Loucy (cell line): ENCODE measurements around the gene MECR.

Experiments used
- H2AFZ ChIP-seq: fragments of 200-600 bp; sonication (generic); 2 replicates; pipeline ENCODE4 v1.6.0; 2016; ENCODE audit warnings: antibody characterized with exemption, mild to moderate bottlenecking, low read length, moderate library complexity
- H3F3A ChIP-seq: fragments of 200-600 bp; 2 replicates; pipeline ENCODE4 v1.6.0; 2016; ENCODE audit warnings: antibody characterized with exemption, low read depth, mild to moderate bottlenecking
- H3K27me3 ChIP-seq: fragments of 200-600 bp; sonication (generic); 2 replicates; pipeline ENCODE4 v1.6.1; 2014; ENCODE audit warnings: low read length, mild to moderate bottlenecking; ENCODE audit not compliant: insufficient read depth, poor library complexity, severe bottlenecking
- H3K36me3 ChIP-seq: fragments of 200-600 bp; sonication (generic); 2 replicates; pipeline ENCODE4 v1.6.1; 2016; ENCODE audit warnings: low read length; ENCODE audit not compliant: insufficient read depth
- H3K4me1 ChIP-seq: fragments of 200-600 bp; sonication (generic); 2 replicates; pipeline ENCODE4 v1.5.1; 2014; ENCODE audit warnings: low read length, mild to moderate bottlenecking; ENCODE audit not compliant: insufficient read depth, poor library complexity, severe bottlenecking
- H3K4me2 ChIP-seq: fragments of 200-600 bp; sonication (generic); 2 replicates; pipeline ENCODE4 v1.6.0; 2014; ENCODE audit warnings: antibody characterized with exemption, low read length, low read depth, mild to moderate bottlenecking; ENCODE audit not compliant: poor library complexity, severe bottlenecking
- H3K4me3 ChIP-seq: fragments of 200-600 bp; sonication (generic); 2 replicates; pipeline ENCODE4 v1.5.1; 2014; ENCODE audit warnings: low read length, mild to moderate bottlenecking, mixed read lengths; ENCODE audit not compliant: poor library complexity, severe bottlenecking
- H3K79me2 ChIP-seq: fragments of 200-600 bp; sonication (generic); 2 replicates; pipeline ENCODE4 v1.6.1; 2014; ENCODE audit warnings: low read length; ENCODE audit not compliant: insufficient read depth
- H3K9ac ChIP-seq: fragments of 200-600 bp; sonication (generic); 2 replicates; pipeline ENCODE4 v1.6.0; 2014; ENCODE audit warnings: mild to moderate bottlenecking, low read depth, low read length, moderate library complexity; ENCODE audit not compliant: poor library complexity, severe bottlenecking
- H3K9me2 ChIP-seq: fragments of 200-600 bp; sonication (generic); replicated peaks from 2 replicates; pipeline ENCODE4 v1.6.1; 2016; ENCODE audit warnings: low read depth, low read length, mixed read lengths
- H3K9me3 ChIP-seq: fragments of 200-600 bp; sonication (generic); 2 replicates; pipeline ENCODE4 v1.6.1; 2014; ENCODE audit warnings: mild to moderate bottlenecking, antibody characterized with exemption, low read length, low read depth; ENCODE audit not compliant: insufficient read depth
- H4K20me1 ChIP-seq: fragments of 200-600 bp; sonication (generic); 2 replicates; pipeline ENCODE4 v1.6.0; 2014; ENCODE audit warnings: antibody characterized with exemption, low read length, mild to moderate bottlenecking; ENCODE audit not compliant: insufficient read depth, poor library complexity, severe bottlenecking
- EZH2phosphoT487 ChIP-seq: fragments of 200-600 bp; IDR thresholded peaks from 2 replicates; pipeline ENCODE4 v1.6.1; 2018; ENCODE audit warnings: antibody characterized with exemption, mild to moderate bottlenecking, moderate library complexity, borderline replicate concordance
- TF ChIP-seq, protein P1 (sequence below): fragments of 200-600 bp; sonication (generic); conservative IDR thresholded peaks from 2 replicates; pipeline ENCODE4 v1.5.1; 2014; ENCODE audit warnings: mild to moderate bottlenecking, antibody characterized with exemption, low read length

MECR gene

DNA sequence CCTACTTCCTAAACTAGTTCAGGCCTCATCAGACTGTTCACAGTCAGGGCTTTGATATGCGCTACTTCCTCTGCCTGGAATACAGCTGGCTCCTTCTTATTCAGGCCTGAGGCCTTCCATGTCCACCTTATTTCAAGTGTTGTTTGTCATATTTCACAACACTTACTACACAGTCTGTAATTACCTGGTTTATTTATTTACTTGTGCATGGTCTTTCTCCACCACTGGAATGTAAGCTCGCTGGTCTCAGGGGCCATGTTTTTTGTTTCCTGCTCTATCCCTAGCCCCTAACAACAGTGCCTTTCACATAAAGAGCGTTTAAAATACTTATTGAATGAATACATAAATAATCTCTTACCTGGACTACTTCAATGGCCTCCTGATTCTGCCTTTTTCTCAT is 44.5 kb downstream of the MECR start:
- peaks cover 3% of the 10 kb centered on the region for H3K4me1 ChIP-seq
- H3K9me2 ChIP-seq: no peaks in the 10 kb centered on the region
- H3K79me2 ChIP-seq: peaks cover 4% of the 10 kb centered on the region
- H2AFZ ChIP-seq: no peak overlapping the region
- TF ChIP-seq, protein P1, sequence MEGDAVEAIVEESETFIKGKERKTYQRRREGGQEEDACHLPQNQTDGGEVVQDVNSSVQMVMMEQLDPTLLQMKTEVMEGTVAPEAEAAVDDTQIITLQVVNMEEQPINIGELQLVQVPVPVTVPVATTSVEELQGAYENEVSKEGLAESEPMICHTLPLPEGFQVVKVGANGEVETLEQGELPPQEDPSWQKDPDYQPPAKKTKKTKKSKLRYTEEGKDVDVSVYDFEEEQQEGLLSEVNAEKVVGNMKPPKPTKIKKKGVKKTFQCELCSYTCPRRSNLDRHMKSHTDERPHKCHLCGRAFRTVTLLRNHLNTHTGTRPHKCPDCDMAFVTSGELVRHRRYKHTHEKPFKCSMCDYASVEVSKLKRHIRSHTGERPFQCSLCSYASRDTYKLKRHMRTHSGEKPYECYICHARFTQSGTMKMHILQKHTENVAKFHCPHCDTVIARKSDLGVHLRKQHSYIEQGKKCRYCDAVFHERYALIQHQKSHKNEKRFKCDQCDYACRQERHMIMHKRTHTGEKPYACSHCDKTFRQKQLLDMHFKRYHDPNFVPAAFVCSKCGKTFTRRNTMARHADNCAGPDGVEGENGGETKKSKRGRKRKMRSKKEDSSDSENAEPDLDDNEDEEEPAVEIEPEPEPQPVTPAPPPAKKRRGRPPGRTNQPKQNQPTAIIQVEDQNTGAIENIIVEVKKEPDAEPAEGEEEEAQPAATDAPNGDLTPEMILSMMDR: no peak
- no peak for TF ChIP-seq EZH2phosphoT487
- no peaks in the 10 kb centered on the region for H3K27me3 ChIP-seq
- no peak overlapping the region for H3K4me2 ChIP-seq
- no peaks in the 10 kb centered on the region for H4K20me1 ChIP-seq
- H3K36me3 ChIP-seq: no peaks in the 10 kb centered on the region
- no peak overlapping the region for H3K4me3 ChIP-seq
- H3F3A ChIP-seq: no peaks in the 10 kb centered on the region
- H3K9ac ChIP-seq: no peak overlapping the region
- H3K9me3 ChIP-seq: no peaks in the 10 kb centered on the region

DNA sequence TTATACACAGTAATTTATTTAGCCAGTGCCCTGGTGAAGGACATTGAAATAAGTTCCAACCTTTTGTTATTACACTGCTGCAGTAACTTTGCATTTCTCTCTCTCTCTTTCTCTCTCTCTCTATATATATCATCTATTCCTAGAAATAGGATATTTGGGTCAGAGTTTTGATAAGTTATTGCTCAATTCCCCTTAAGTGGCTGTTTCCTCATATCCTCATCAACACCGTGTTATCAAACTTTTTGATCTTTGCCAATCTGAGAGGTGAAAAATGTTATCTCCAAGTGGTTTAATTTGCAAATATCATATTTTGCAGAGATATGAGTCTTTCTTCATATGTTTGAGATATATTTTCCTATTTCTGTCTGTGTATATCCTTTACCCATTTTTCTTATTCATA is 47.4 kb downstream of the MECR start:
- Histone ChIP-seq H3K36me3 (peaks cover 3% of the 10 kb centered on the region; the same call in 1 of the 2 replicates), H2AFZ (no peak overlapping the region; the same call in 1 of the 2 replicates)

DNA sequence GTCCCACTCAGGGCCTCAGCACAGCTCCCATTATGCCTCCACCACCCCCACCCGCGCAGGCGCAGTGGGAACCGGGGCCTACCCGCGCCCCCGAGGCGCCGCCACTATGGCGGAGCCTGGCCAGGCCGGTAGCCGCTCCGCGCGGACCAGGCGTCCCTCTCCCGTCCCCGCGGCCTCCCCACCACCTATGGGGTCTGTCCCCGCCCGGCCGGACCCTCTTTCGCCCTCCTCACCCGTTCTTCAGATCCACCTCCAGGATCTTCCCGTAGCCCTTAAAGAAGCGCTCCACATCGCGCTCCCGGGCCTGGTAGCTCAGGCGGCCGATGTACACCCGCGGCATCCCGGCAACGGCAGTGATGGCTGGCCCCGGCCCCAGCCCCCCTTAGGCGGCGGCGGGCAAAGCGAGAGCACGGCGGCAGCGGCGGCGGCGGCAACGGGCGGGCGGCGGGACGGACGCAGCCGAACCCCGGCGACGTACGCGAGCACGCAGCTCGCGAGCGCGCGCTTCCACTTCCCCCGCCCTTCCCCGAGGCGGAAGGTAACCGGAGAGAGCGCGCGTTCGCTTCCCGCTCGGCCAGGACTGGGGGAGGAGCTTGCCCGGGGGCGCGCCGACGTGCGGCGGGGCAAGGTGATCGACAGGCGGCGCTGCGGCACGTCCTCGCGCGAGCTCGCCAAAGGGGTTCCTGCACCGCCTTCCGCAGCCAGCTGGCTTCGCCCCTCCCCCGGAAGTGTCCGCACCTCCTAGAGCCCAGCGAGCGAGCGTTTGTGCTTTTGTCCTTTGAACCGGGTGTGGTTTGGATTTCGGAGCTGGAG is 49.1 kb downstream of the MECR start, which contains the start of gene SRSF4:
TSS of gene SRSF4 (minus strand) at position 488 of the 813 bp plus-strand sequence. CDS start at position 340, 148 bp downstream.
- TF ChIP-seq, protein P1: peak; percentile 58
- no peak for TF ChIP-seq EZH2phosphoT487
- peaks cover 45% of the 10 kb centered on the region for H4K20me1 ChIP-seq
- H3F3A ChIP-seq: 0 out of 2 replicates have a peak, but pooled peaks cover 3% of the 10 kb centered on the region
- peaks cover 3% of the 10 kb centered on the region; the same call in 1 of the 2 replicates for H3K36me3 ChIP-seq
- no peaks in the 10 kb centered on the region for H3K9me2 ChIP-seq
- no peaks in the 10 kb centered on the region for H3K27me3 ChIP-seq
- peaks cover 29% of the 10 kb centered on the region for H3K4me1 ChIP-seq
- H3K4me2 ChIP-seq: peak within 1 kb of the TSS; percentile 92
- H3K9me3 ChIP-seq: no peaks in the 10 kb centered on the region
- peaks cover 50% of the 10 kb centered on the region for H3K79me2 ChIP-seq
- peak within 1 kb of the TSS; percentile 99 for H3K9ac ChIP-seq
- peak within 1 kb of the TSS; percentile 96 for H2AFZ ChIP-seq
- peak within 1 kb of the TSS; percentile 97 for H3K4me3 ChIP-seq

More for the DNA sequence above, 47.4 kb downstream of the MECR start:
- H3F3A ChIP-seq: no peaks in the 10 kb centered on the region
- H3K9me2 ChIP-seq: no peaks in the 10 kb centered on the region
- TF ChIP-seq, protein P1: no peak
- no peak for TF ChIP-seq EZH2phosphoT487
- no peaks in the 10 kb centered on the region for H3K27me3 ChIP-seq
- no peaks in the 10 kb centered on the region for H3K9me3 ChIP-seq
- H4K20me1 ChIP-seq: peaks cover 29% of the 10 kb centered on the region
- H3K9ac ChIP-seq: no peak overlapping the region
- peaks cover 25% of the 10 kb centered on the region for H3K4me1 ChIP-seq
- no peak overlapping the region for H3K4me3 ChIP-seq
- no peak overlapping the region for H3K4me2 ChIP-seq
- peaks cover 34% of the 10 kb centered on the region for H3K79me2 ChIP-seq
